HG03066 (cell line): ENCODE results near the gene LBP.
"Not testable (repeated sequence)": the region's sequence is repeated elsewhere in the genome, so short reads cannot be mapped to it uniquely, and the experiment has no call there.

Source experiments
- ATAC-seq: cut with Tn5 transposase; IDR thresholded peaks from one replicate; pipeline ENCODE4 v1.9.1; 2021; ENCODE audit warnings: low read depth; ENCODE audit not compliant: unreplicated experiment

Gene LBP

GRCh38 chr20:38345643-38346042 is 639 bp upstream of the LBP start:
- ATAC-seq, result no peak

DNA sequence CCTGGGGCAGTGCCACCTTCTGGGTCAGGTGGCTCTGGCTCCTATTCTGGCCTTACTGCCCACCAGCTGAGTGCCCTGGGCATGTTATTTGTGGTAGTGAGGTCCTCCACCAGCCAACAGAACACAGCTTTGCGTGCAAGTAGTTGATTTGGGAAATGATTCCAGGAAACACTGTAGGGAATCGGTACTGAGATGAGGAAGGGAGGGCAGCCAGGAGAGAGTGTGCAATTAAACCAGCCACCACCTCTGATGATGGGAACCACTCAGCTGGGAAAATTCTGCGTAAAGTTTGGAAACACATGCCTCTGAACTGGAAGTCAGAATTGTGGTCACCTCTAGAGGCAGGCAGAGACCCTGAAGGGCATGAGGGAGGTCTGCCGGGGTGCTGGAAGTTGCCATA is 459 bp downstream of the LBP start:
- ATAC-seq, result no peak

GRCh38 chr20:38349856-38350255 is 3.6 kb downstream of the LBP start:
- no peak for ATAC-seq

DNA sequence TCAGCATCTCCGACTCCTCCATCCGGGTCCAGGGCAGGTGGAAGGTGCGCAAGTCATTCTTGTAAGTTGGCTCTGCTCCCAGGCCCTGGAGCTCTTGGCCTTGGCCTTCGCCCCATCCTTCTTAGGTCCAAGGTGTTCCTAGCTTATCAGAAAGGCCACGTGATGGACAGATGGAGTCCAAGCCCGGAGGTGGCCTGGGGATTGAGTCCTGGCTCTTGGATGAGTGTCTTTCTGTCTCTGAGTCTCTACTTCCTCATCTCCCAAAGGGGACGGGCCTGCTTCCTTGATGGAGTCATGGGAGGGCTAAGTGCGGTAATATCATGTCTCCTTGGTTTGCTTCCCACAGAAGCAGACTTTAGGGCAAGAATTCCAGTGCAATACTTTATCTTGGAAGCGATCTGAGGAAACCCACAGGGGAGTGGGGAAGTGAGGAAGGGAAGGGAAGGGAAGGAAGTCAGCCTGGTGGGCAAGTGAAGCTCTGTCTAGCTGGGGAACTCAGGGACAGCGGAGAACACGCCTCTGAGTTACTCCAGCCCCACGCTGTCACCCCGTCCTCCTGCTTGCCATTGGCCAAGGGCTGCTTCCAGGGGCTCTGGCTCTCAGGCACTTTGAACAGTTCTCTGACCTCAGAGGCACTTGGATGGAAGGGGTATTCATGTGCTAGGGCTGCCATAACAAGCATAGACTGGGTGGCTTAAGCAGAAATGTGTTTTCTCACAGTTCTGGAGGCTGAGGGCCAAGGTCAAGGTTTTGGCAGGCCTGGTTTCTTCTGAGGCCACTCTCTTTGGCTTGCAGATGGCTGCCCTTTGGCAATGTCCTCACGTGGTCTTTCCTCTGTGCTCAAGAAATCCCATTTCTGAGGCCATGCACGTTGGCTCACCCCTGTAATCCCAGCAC is 4.8 kb downstream of the LBP start:
- no peak for ATAC-seq

- no peak for ATAC-seq
Observed at GRCh38 chr20:38353316-38353715, 7.0 kb downstream of the LBP start.

DNA sequence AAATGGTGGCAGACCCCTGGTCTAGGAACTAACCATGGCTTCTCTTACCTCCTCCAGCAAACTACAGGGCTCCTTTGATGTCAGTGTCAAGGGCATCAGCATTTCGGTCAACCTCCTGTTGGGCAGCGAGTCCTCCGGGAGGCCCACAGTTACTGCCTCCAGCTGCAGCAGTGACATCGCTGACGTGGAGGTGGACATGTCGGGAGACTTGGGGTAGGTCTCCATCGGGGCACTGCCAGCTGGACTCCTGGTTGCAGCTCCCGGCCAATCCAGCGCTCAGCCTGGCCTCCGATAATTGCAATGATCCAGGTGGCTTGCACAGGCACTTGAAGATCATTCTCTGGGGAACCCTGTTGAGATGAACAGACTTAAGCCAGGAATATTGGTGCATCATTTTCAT is 7.9 kb downstream of the LBP start:
- ATAC-seq, result no peak

DNA sequence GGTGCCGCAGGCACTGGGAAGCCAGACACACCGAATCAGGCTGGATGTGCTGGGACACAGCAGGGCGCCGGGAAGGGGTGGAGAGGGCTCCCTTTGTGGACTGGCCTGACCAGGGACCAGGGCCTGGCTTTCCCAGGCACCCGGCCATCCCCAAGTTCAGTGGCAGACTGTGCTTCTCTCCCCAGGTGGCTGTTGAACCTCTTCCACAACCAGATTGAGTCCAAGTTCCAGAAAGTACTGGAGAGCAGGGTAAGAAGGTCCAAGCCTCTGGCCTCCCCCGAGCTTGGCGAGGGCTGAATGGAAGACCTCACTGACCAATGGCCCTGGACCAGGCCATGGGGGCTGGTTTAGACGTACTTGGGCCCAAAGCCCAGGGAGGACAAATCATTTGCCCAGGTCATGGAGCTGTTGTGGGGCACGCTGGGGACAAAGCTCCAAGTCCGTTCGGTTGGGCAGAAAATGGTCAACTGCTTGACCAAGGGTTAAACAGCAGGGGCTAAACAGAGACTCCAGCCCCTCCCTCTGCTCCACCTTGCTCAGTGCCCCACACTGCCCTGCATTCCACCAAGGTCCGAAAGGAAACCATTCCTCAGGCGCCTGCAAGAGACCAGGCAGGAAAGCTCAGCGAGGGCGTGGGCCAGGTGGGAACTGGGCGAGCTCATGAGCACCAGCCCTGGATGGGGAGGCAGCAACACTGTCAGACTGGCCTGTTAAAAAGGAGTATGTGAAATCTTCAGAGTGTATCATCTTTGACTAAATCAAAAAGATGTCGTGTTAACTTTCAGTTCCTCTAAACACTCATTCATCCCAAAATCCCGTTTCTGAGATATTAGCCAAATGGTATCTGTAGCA is 9.1 kb downstream of the LBP start:
- no peak for ATAC-seq

GRCh38 chr20:38357653-38358207 is 11.4 kb downstream of the LBP start:
- ATAC-seq, result no peak

GRCh38 chr20:38358556-38358955 is 12.3 kb downstream of the LBP start:
- ATAC-seq, result no peak

DNA sequence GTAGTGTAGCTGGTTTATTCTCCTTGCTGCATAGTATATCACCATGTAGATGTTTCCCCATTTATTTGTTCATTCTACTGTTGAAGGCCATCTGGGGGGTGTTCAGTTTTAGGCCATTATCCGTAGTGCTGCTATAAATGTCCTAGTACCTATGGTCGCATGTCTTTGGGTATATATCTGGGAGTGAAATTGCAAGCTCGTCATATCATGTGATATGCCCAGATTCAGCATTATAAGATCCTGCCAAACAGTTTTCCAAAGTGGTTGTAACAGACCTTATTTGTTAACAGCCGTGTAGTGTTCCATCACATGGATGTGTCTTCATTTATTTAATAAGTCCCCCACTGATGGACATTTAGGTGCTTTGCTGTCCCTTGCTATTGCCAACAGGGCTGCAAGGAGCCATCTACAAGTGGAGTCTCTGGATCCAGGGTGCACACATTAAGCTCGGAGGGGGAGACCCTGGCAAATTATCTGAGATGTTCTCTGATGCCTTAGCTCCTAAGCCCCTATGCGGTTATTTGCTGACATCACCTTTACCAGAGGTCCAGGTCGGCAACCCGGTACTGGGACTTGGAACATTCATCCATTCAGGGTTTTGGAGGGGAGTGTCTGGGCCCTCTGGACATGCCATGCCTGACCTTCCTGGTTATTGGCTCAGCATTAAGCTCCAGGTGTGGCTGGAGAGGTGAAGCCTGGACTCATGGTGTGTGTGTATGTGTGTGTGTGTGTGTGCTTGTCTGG is 16.9 kb downstream of the LBP start:
- ATAC-seq, result no peak

DNA sequence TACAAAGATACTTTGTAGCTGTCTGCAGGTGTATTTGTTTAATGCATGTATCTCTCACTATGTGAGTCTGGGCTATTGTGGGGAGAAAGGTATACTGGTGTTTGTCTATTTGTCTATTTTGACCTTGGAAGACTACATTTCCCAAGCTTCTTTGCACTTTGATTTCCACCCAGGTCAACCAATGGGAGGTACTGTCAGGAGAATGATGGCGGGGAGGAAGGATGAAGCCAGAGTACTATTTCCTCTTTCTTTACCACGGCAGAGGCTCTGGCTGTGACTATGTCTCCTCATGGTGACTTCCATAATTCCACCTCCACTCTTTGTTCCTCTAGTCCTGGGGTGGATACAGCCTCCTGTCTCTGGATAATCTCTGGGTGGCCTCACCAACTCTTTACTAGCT is 23.1 kb downstream of the LBP start:
- ATAC-seq, result no peak

DNA sequence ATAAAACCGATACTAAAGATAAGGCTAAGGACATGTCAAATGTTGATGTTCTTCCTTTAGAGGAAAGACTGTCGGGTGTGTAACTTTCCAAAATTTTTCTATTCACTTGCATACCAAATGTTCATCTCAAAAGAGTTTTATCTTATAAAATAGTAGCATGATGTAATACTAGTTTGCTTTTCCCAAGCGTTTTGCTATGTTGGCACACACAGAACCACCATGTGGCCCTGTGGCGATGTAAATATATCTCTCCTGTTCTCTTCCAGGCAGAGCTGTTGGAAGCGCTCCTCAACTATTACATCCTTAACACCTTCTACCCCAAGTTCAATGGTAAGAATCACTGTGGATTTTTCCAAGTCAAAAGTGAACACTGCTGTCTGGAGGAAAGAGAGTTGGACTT is 26.5 kb downstream of the LBP start:
- ATAC-seq, result no peak

DNA sequence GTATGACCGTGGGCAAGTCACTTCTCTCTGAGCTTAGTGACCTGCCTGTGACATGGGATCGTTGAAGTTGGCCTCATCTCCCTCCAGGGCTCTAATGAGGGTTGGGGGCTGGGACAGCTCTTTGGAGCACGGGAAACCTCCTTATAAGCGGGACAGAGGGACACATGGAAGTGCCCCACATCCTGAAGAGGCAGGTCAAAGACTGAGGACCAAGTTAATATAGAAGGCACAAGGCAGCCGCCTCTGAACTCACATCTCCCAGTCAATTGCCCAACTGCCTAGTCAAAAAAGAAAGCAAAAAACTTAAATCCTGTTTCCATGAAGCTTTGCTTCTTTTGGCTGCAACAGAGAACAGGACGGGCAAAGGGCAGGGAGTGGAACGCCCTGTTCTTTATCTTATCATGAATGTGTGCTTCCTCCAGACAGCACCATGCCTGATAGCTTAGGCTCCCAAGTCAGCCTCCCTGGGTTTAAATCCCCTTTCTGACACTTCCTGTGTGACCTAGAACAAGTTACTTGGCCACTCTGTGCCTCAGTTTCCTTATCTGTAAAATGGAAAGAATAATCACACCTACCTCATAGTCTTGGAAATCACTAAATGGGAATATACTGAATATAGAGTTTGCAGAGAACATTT is 27.1 kb downstream of the LBP start:
- ATAC-seq, result no peak

- no peak for ATAC-seq
Observed at GRCh38 chr20:38373898-38374297, 27.6 kb downstream of the LBP start.

DNA sequence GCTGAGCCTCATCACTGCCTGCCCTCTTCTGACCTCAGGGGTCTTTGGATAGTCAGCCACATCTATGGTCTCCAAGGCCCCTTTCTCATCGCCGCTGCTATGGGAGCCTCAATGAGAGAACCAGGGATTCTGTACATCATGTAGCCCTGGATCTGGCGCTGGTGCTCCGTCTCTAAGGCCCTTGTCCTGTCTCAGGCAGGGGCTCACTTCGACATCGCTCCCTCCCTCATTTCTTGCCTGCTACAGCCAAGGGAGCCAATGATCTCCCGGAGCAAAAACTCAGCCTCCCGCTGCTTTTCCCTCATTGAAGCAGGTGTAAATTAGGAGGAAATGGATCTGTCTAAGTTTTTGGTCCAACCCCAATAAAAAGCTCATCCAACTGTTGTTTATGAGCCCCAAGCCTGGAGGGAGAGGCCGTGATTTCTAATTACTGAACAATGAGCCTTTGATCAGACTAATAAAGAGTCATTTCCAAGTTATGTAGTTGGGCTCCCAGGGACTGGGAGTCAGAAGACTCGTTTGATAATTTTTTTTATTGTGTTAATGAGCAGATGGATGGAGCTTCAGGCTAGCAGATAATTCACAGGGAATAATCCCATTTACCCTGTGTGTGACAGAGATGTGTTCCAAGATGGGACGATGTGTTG is 30.9 kb downstream of the LBP start:
- ATAC-seq, result no peak

DNA sequence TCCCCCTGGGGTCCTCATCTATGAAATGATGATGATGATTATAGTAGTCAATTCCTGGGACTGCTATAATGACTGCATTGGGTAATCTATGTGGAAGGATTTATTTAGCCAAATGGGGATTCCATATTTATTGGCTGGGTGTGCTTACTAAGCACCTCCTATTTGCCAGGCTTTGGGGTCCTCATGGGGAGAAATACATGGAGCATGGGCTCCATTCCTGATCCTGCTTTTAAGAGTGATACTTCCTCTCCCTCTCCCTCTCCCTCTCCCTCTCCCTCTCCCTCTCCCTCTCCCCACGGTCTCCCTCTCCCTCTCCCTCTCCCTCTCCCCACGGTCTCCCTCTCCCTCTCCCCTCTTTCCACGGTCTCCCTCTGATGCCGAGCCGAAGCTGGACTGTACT is 31.6 kb downstream of the LBP start:
- ATAC-seq, result not testable (repeated sequence)

DNA sequence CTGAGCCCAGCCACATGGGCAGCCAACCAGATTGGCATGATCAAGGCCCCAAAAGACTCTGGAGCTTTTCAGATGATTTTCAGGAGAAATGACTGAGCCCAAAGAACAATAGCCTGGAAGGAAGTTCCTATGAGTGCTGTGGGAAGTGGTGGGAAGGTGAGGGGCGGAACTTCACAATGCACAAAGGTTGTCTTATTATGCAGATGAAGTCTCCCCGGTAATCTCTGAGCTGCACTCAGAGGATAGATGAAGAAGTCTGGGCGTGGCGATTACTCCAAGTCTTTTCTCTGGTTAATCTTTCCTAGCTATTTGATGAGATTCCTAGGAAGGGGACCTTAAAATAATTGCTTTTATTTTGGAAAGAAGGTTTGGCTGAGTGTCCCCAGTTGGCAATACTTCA is 36.9 kb downstream of the LBP start:
- ATAC-seq, result no peak

DNA sequence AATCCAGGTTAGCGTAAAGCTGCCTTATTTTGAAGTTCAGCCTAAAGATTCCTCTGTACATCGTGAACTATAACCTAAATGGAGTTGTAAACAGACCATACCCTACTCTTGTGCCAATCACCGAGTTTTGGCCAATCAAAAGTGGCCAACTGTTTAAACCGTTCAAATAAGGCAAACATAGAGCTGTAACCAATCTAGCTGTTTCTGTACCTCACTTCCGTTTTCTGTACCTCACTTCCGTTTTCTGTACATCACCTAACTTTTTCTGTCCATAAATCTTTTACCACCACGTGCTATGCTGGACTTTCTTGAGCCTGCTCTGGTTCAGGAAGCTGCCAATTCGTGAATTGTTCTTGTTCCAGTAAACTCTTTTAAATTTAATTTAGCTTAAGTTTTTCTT is 39.7 kb downstream of the LBP start:
- no peak for ATAC-seq

GRCh38 chr20:38386851-38387250 is 40.6 kb downstream of the LBP start:
- ATAC-seq, result no peak

- ATAC-seq, result no peak
Observed at GRCh38 chr20:38387953-38388352, 41.7 kb downstream of the LBP start.
